Kidney (tissue), 14 donors: ENCODE data around the gene ANKRD6. TPM values are rescaled to one million over a fixed set of nuclear protein-coding genes. Genes with fewer than 3 reads are reported as not detected.
A peak's percentile ranks its signal among the peaks of the same experiment; 100 is the strongest.

Source experiments
- DNase-seq, 5 donors: peaks; one replicate each; pipeline ENCODE4 v3.0.0-alpha.2; 2013 to 2020
- FAIRE-seq: peaks from 2 replicates; lab custom pipeline; 2012; peaks lifted over from hg19 to GRCh38; lab: Jason Lieb, UNC
- H3K27ac ChIP-seq, 2 donors: one replicate each; pipeline ENCODE4 v1.7.0; 2013; ENCODE audit warnings: low read depth in 2 of 2, low read length in 2 of 2, inconsistent platforms in 1 of 2
- H3K27me3 ChIP-seq: one replicate; pipeline ENCODE4 v1.7.1; 2013; ENCODE audit warnings: low read length, inconsistent platforms; ENCODE audit not compliant: control insufficient read depth, insufficient read depth
- H3K36me3 ChIP-seq, 3 donors: one replicate each; pipeline versions ENCODE4 v1.7.0 to v1.7.1; 2013; ENCODE audit warnings: low read length in 3 of 3, control low read depth in 1 of 3, inconsistent platforms in 1 of 3; ENCODE audit not compliant: insufficient read depth in 3 of 3, control insufficient read depth in 2 of 3
- H3K4me1 ChIP-seq, 3 donors: one replicate each; pipeline versions ENCODE4 v1.7.0 to v1.7.1; 2013; ENCODE audit warnings: low read length in 3 of 3, inconsistent platforms in 1 of 3, low read depth in 1 of 3; ENCODE audit not compliant: control insufficient read depth in 2 of 3, insufficient read depth in 2 of 3
- H3K4me3 ChIP-seq, 3 donors: one replicate each; pipeline versions ENCODE4 v1.7.0 to v1.8.1; 2013; ENCODE audit warnings: low read length in 3 of 3, control low read depth in 1 of 3, inconsistent platforms in 1 of 3
- H3K9ac ChIP-seq, 3 donors: one replicate each; pipeline versions ENCODE4 v1.7.0 to v1.7.1; 2013; ENCODE audit warnings: low read length in 3 of 3, control low read depth in 1 of 3, inconsistent platforms in 1 of 3
- H3K9me3 ChIP-seq, 3 donors: one replicate each; pipeline versions ENCODE4 v1.7.0 to v1.7.1; 2013; ENCODE audit warnings: low read length in 3 of 3, control low read depth in 1 of 3, inconsistent platforms in 1 of 3; ENCODE audit not compliant: control insufficient read depth in 2 of 3, insufficient read depth in 1 of 3
- CTCF ChIP-seq: IDR thresholded peaks from 3 replicates; pipeline ENCODE4 v1.5.1; 2012; ENCODE audit warnings: mild to moderate bottlenecking, moderate library complexity, borderline replicate concordance; ENCODE audit not compliant: insufficient read depth; ENCODE audit errors: extremely low read depth
- intact Hi-C: fragments of 100-400 bp; cut with DNase I; formaldehyde crosslinking; loops from one replicate; pipeline ENCODE4 v1.11.1; 2022
- polyA plus RNA-seq: library from polyadenylated mRNA; stranded (reverse); fragments of 350-450 nt; fragmentation: Illumina TruSeq; extraction: RNeasy Lipid Tissue Mini Kit (QIAGEN cat#74804); gene quantifications from one replicate; pipeline ENCODE4 v1.2.3, GENCODE V29; 2014; ENCODE audit warnings: low read depth, low replicate concordance; ENCODE audit not compliant: insufficient read depth
- total RNA-seq: library from RNA; stranded (reverse); fragmentation: NEBNext Ultra II Directional; extraction: Animal tissue kit (Norgen Biotek cat#: 25700); gene quantifications from one replicate; pipeline ENCODE4 v1.2.1, GENCODE V29; 2021
- donor health status: control.
- donor health status: control.
- donor health status: control.
- donor health status: control.
- donor health status: control.
- donor health status: DM: yes; HTN: yes; CAD: no.
- donor health status: Normal renal cell carcinoma (clear cell type).

ANKRD6 gene
- total and polyA plus RNA-seq, 2 donors from 2014 or later: 10.3 to 29.5 TPM

GRCh38 chr6:89574910-89575561, 142.1 kb downstream of the ANKRD6 start:
- no peaks in the 10 kb centered on the region for H3K36me3 ChIP-seq
- no peak for TF ChIP-seq CTCF
- H3K27me3 ChIP-seq: no peaks in the 10 kb centered on the region
- H3K9ac ChIP-seq: no peak overlapping the region
- no peak overlapping the region for H3K4me3 ChIP-seq
- no peaks in the 10 kb centered on the region for H3K9me3 ChIP-seq
- no peaks in the 10 kb centered on the region for H3K4me1 ChIP-seq
- DNase-seq (peak in 2 of 5 donors; percentile 60 to 63), FAIRE-seq (no peak)
- intact Hi-C loops: no loop called here
- no peak overlapping the region for H3K27ac ChIP-seq

GRCh38 chr6:89575562-89575960, 142.6 kb downstream of the ANKRD6 start:
- H3K9me3 ChIP-seq: no peaks in the 10 kb centered on the region
- H3K4me1 ChIP-seq: no peaks in the 10 kb centered on the region
- no peaks in the 10 kb centered on the region for H3K27me3 ChIP-seq
- H3K4me3 ChIP-seq: no peak overlapping the region
- H3K9ac ChIP-seq: no peak overlapping the region
- H3K36me3 ChIP-seq: no peaks in the 10 kb centered on the region
- FAIRE-seq: no peak
- no peak for TF ChIP-seq CTCF
- intact Hi-C loops: no loop called here
- no peak overlapping the region for H3K27ac ChIP-seq
- no peak for DNase-seq

GRCh38 chr6:89580997-89581666, 148.2 kb downstream of the ANKRD6 start:
- TF ChIP-seq CTCF: no peak
- Histone ChIP-seq H3K27ac (no peak overlapping the region), H3K36me3 (no peaks in the 10 kb centered on the region), H3K9me3 (no peaks in the 10 kb centered on the region), H3K9ac (no peak overlapping the region), H3K4me3 (no peak overlapping the region), H3K27me3 (no peaks in the 10 kb centered on the region), H3K4me1 (no peaks in the 10 kb centered on the region)
- intact Hi-C loops: no loop called here
- DNase-seq (no peak), FAIRE-seq (no peak)
